GM19099 (cell line): ENCODE results near the gene NENF.

Experiments
- POLR2A ChIP-seq: IDR thresholded peaks from 3 replicates; pipeline ENCODE4 v1.6.1; 2011; ENCODE audit warnings: low read depth; ENCODE audit not compliant: insufficient read length; ENCODE audit errors: extremely low read depth

Gene NENF

DNA sequence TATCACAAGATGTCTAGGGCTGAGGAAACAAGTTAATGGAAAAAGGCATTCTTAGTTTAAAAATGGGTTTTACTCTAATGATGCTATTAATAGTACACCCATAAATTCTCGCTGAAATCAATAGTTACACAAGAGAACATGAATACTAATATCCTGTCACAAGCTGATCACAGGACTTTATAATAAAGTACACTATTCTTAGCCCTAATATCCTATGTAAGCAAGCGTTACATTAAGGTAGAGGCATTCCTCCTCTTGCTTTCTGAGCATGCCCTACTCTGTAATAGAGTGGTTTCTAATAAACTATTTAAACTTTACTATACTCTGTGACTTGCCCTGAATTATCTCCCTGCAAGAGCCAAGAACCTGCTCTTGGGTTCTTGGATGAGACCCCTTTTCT, 11.6 kb upstream of the NENF start:
- no peak for TF ChIP-seq POLR2A

DNA sequence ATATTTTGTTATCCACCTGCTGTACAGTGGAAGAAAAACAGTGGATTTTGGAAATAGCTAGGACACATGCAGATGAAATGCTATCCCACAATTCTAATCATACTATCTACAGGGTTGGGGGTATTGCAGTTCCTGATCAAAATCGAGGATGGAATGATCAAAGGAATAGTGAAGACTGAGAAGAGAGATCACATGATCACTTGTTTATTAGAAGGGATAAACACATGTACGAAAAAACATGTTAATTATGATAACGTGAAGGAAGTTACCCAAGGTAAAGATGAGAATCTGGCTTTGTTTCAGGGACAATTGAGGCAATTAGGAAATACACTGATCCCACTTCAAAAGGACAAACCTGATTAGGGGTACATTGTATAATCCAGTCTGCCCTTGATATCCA, 8.8 kb upstream of the NENF start:
- TF ChIP-seq POLR2A = no peak

DNA sequence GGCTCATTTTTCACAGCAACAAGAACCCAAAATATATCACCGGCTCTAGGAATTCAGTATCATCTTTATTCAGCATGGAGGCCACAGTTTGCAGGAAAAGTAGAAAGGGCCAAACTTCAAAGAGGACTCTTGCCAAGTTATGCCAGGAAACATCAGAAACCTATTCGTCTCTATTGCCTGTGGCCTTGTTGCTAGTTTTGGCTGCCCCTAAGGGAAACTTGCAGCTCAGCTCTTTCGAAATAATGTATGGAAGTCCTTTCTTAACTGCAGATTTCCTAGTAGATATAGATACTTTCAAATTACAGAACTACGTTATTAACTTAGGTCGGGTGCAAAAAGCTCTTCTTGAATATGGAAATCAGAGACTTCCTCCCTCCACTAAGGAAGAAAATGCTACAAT, 4.2 kb upstream of the NENF start:
- no peak for TF ChIP-seq POLR2A

DNA sequence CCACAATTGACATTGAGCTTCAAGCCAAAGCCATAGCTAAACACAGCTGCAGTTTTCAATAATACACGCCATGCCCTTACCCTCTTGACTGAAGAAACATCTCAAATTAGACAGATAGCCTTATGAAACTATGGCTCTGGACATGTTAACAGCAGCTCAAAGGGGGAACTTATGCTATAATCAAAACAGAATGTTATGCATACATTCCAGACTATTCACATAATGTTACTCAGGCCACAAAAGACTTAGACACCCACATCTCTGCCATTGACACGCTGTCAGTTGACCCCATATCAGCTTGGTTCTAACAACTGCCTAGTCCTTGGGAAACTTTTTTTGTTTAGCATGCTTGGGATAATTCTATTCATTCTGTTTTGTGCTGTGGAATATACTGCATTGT, 2.3 kb upstream of the NENF start:
- TF ChIP-seq POLR2A = no peak

DNA sequence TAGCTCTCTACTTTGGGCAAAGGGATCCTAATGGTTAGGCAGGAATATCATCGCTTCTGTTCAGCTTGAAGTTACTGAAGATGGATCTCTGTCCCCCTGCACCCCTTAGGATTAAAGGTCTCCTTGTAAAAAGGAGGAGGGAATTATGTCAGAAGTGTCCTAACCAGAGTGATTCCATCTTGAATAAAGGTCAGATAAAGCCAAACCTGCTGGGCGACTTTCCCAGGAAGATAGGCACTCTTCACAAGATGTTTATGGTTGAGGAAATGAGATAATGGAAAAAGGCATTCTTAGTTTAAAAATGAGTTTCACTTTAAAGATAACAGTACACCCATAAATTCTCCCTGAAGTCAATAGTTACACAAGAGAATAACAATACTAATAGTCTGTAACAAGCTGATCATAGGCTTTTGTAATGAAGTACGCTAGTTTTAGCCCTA, 1.7 kb upstream of the NENF start:
- TF ChIP-seq POLR2A = no peak

DNA sequence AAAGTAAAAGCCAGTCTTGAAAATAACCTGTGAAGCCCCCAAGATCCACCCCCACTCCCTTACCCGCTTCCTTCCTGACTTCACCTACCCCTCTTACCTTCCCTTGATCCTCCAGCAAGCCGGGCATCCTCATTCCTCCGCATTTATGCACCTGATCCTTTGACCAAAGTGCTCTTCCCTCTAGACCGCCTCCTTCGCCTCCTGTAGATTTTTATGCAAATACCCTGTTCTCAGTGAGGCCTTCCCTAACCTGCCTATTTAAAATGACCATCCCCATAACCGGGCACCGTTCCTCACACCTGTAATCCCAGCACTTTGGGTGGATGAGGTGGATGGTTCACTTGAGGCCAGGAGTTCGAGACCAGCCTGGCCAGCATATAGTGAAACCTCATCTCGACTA, 1.1 kb upstream of the NENF start:
- no peak for TF ChIP-seq POLR2A

DNA sequence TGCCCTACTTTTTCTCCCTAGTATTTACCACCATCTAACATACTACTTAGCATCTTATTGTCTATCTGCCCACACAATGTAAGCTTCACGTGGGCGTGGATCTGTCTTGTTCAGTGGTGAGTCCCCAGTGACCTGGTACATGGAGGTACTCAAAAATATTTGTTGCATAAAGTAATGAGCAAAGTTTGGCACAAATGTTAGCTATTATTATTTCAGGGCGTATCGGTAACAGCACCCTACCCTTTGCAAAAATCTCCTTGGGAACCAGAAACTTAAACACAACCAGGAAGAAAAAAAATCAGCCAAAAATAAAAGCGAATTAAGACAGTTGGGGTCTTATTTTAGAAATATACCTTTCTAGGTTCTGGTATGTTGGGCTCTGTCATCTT, 454 bp upstream of the NENF start:
- no peak for TF ChIP-seq POLR2A

DNA sequence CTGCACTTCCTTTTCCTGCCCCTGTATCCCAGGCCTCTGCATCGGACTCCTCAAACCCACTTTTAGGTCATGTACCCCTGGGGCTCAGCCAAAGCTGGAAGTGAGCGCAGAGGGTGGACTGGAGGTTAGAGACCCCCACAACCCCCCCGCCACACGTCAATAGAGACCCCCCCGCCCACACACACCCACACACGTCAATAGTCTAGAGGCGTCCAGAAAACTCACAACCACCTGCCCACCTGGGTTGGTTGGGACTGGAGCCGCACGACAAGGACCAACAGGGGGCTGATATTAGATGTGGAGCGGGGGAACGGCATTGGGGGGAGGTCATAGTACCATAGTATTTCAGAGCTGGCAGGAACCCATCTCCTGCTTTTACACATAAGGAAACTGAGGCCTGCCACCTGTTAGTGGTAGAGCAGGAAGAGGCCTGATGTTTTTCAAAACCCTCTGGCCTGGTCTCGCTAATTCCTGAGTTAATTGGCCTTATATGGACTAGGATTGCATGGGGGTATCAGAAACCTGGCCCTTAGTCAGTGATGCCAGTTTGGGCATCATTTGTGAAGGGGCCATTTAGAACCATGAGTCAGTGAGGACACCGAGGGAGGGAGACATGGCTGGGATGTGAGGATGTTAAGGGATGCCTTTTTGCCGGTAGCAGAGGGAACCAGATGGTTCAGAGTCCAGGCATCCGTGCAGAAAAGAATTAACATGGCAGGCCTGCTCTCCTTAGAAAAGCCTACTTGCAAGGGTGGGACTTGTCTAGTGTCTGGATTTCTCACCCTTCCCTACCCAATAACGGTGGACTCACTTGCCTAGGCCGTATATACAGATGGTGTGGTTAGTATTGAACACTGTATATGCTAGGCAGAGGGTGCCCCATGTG, 1.1 kb downstream of the NENF start:
- no peak for TF ChIP-seq POLR2A

DNA sequence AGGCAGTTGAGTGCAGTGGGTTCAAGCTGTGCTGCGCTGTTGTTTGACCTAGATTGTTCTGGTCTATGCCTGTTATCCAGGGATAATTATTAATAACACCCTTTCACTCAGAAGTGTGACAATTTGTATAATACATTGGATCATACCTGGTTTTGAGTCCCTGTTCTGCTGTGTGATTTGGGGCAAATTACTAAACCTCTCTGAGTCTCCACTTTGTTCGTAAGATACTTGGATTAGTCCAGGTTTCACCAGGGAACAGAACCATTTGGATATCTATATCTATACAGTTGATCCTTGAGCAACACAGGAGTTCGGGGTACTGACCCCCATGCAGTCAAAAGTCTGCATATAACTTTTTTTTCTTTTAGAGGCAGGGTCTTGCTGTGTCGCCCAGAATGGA, 2.3 kb downstream of the NENF start:
- TF ChIP-seq POLR2A = no peak

DNA sequence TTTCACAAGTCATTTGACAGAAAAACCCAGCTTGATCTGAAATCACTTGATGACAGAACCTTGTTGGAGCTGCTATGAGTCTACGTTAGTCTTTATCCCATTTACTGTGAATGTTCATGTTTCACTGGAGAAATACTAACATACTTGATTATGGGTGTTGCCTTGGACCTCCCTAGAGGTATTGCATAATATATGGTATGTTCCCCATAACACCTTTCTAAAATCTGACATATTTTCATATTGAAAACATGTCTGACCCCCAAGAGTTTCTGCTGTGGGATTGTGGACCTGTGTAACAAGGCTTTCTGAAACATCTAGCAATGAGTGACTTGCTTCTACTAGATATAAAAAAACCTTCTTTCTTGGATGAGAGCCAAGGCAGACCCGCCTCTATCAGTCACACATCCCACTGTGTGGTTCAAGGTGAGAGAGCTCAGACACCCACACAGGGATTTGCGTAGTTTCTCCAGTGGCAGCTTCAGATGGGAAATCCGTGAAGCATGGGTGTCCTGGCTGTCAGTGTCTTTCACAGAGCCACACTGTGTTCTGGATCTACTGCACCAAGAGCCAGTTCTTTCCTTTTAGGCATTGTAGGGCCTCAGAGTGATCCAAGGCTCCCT, 4.6 kb downstream of the NENF start:
- no peak for TF ChIP-seq POLR2A

DNA sequence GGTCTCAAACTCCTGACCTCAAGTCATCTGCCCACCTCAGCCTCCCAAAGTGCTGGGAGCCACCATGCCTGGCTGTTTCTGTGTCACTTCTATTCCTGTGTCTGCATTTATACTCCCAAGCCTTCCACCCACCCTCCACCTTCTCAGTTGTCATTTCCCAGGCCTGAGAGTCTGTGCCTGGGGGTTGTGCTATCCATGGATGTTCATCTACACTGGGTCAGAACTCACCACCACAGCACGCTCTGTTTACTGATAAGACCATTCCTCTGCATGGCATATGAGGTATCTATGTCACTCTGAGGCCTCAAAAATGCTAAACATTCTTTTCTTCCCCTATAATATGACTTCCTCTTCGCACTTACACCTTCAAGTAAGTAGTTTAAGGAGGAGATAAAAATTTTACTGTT, 6.1 kb downstream of the NENF start:
- TF ChIP-seq POLR2A = no peak

DNA sequence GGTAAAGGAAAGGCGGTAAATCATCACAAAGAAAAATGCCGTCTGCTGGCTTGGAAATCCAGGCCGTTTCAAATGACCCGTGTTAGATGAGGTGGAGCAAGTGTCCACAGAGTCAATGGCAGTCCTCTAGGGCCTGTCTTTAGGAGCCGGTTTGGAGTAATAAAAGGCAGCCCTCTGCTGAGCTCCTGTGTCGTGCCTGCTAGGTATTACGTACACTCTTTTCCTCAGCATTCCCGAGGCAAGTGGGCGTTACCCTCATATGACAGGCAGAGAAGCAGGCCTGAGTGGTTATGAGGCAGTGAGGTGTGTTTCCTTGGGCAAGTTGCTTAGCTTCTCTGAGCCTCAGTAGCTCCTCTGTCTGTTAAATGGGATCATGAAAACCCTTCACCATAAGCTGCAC, 7.7 kb downstream of the NENF start:
- no peak for TF ChIP-seq POLR2A

DNA sequence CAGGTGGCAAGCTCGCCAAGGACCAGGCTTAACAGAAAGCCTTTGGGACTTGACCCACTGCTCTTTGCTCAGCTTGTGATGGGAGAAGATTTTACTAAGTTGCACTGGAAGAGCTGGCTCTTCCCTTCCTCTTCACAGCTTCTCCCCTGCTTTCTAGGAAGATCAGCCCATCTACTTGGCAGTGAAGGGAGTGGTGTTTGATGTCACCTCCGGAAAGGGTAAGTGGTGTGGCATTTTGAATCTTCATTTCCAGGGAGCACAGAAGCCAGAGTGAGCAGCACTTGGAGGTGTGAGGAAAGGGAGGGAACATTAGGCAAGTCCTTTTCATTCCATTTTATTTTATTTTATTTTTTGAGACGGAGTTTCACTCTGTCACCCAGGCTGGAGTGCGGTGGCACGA, 9.7 kb downstream of the NENF start:
- no peak for TF ChIP-seq POLR2A

DNA sequence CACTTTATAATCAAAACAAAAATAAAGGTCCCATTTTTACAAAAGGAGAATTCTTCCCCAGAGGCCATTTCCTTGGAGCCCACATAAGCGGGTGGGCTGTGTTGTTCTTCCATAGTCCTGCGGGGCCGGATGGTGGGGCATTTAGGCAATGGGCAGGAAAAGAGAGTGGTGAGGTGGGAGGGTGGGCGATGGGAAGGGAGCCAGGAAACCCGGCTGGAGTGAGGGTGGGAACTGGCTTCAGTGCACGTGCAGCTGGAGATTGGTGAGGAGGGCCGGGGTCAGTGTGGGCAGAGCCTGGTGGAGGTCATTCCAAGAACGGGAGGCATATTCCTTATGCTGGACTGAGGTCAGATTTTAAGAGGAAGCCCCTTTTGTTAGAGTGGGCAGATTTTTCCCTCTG, 13.6 kb downstream of the NENF start:
- no peak for TF ChIP-seq POLR2A

DNA sequence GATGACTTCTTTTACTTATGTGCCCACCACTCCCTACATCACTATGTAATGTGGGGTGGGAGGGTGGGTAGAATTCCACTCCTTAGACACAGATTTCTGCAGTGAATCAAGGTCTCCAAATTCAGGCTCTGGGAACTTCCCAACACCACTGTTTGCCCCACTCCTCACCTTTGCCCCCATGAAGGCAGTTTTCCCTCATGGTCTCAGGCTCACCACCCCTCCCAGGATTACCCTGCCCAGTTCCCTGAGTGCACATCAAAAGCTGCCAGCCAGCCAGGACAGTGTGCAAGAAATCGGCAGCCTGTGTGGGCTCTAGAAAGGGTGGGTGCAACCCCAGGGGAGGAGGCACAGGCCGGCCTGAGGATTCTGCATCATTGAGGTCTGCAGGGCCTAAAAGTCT, 14.8 kb downstream of the NENF start:
- TF ChIP-seq POLR2A = no peak

DNA sequence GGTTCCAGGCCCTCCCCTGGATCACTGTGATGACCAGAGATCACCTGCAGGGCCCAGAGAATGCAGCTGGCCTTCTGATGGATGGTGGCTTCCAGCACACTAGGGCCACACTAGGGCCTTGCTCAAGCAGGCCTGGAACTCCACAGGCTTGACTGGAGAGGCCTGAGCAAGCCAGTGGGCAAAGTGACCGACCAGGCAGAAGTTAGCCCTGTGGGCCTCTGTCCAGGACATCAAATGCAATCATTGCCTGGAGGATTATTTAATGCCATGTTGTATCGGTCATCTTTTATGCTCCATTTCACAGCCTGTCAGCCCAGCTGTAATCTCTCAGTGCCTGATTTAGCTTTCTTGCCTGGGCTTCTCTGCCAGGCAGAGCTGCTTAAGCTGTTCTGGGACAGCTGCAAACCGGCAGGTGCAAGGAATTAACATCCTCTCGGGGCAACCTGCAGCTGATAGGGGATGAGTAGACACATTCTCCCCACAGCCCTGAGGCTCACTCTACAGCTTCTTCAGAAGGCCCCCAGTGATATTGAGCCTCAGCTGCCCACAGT, 17.7 kb downstream of the NENF start:
- no peak for TF ChIP-seq POLR2A
